Suprapubic skin (tissue), 3 donors: ENCODE results near the gene FMN1.

Experiments used
- EP300 ChIP-seq: sonication (generic); formaldehyde crosslinking; IDR thresholded peaks from one replicate; pipeline ENCODE4 v1.6.1; 2017; ENCODE audit warnings: antibody characterized with exemption
- TF ChIP-seq, protein P1 (sequence below), 2 donors: fragments of 200-600 bp in 1 of 2; fragments of 450-650 bp in 1 of 2; sonication (generic) in 1 of 2; IDR thresholded peaks; one replicate each; pipeline ENCODE4 v1.5.1; 2016 to 2019; ENCODE audit warnings: antibody characterized with exemption in 2 of 2, mild to moderate bottlenecking in 1 of 2, moderate library complexity in 1 of 2

DNA sequence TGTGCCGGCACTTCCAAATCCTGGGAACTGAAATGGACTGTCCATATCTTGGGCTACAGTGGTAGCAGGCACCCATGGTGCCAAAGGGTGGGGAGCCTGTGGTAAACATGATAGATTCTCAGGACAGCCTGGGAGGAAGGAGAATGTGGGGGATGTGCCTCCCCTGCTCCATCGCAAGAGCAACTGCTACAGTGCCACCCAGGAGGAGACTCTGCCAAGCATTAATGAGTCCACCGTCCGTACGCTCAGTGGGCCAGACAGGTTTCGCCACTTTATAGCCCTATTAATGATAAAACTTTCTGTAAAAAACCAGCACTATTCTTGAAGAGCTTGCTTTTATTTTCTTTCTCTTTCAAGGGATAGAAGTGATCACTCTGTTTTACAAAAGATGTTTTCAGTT lies 75.2 kb downstream of the FMN1 start:
- TF ChIP-seq, protein P1, sequence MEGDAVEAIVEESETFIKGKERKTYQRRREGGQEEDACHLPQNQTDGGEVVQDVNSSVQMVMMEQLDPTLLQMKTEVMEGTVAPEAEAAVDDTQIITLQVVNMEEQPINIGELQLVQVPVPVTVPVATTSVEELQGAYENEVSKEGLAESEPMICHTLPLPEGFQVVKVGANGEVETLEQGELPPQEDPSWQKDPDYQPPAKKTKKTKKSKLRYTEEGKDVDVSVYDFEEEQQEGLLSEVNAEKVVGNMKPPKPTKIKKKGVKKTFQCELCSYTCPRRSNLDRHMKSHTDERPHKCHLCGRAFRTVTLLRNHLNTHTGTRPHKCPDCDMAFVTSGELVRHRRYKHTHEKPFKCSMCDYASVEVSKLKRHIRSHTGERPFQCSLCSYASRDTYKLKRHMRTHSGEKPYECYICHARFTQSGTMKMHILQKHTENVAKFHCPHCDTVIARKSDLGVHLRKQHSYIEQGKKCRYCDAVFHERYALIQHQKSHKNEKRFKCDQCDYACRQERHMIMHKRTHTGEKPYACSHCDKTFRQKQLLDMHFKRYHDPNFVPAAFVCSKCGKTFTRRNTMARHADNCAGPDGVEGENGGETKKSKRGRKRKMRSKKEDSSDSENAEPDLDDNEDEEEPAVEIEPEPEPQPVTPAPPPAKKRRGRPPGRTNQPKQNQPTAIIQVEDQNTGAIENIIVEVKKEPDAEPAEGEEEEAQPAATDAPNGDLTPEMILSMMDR (IDR thresholded peaks at IDR 0.05), result no peak
- TF ChIP-seq EP300, result no peak
